Epithelial cell of esophagus (primary cell): ENCODE results near the gene SLC6A5.

Source experiments
- DNase-seq: peaks from one replicate; pipeline ENCODE4 v3.0.0; 2010; ENCODE audit warnings: low read depth
- H3K4me3 ChIP-seq: 2 replicates; pipeline ENCODE4 v1.5.1; 2011; ENCODE audit warnings: mild to moderate bottlenecking, low read length, control low read depth
- TF ChIP-seq, protein P1 (sequence below): IDR thresholded peaks from 2 replicates; pipeline ENCODE4 v1.5.1; 2011; ENCODE audit warnings: low read depth, mild to moderate bottlenecking, low read length, control low read depth, inconsistent platforms; ENCODE audit not compliant: insufficient read depth; ENCODE audit errors: missing control alignments

SLC6A5 gene

DNA sequence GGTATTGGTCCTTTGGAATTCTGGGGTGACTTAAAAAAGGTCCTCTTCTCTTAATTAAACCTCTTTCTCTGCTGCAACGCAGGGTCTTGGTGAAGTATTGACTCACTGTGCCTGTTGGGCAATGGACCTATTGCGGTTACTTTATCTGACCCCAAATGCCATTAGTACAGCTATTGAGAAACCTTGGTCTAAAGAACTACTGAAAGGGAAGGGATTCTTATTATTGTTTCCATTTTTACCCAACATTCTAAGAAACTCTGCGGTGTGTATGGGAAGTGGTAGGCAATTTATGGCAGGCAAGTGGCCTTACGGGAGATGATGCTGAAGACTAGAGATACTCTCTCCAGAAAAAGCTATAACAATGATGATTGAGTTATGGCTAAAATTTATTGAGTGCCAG is 12.5 kb downstream of the SLC6A5 start:
- DNase-seq, result peak; percentile 26
- TF ChIP-seq, protein P1, sequence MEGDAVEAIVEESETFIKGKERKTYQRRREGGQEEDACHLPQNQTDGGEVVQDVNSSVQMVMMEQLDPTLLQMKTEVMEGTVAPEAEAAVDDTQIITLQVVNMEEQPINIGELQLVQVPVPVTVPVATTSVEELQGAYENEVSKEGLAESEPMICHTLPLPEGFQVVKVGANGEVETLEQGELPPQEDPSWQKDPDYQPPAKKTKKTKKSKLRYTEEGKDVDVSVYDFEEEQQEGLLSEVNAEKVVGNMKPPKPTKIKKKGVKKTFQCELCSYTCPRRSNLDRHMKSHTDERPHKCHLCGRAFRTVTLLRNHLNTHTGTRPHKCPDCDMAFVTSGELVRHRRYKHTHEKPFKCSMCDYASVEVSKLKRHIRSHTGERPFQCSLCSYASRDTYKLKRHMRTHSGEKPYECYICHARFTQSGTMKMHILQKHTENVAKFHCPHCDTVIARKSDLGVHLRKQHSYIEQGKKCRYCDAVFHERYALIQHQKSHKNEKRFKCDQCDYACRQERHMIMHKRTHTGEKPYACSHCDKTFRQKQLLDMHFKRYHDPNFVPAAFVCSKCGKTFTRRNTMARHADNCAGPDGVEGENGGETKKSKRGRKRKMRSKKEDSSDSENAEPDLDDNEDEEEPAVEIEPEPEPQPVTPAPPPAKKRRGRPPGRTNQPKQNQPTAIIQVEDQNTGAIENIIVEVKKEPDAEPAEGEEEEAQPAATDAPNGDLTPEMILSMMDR, result no peak
- no peak overlapping the region for H3K4me3 ChIP-seq

DNA sequence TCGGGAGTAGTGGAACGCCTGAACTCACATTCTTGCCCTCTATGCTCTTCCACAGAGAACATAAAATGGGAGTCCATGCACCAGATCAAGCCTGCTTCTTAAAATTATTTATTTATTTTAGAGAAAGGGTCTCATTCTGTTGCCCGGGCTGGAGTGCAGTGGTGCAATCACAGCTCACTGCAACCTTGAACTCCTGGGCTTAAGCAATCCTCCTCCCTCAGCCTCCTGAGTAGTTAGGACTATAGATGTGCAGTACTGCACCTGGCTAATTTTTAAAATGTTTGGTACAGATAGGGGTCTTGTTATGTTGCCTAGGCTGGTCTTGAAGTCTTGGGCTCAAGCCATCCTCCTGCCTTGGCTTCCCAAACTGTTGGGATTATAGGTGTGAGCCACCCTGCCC is 13.0 kb downstream of the SLC6A5 start:
- no peak overlapping the region for H3K4me3 ChIP-seq
- TF ChIP-seq, protein P1, result no peak
- DNase-seq, result no peak

DNA sequence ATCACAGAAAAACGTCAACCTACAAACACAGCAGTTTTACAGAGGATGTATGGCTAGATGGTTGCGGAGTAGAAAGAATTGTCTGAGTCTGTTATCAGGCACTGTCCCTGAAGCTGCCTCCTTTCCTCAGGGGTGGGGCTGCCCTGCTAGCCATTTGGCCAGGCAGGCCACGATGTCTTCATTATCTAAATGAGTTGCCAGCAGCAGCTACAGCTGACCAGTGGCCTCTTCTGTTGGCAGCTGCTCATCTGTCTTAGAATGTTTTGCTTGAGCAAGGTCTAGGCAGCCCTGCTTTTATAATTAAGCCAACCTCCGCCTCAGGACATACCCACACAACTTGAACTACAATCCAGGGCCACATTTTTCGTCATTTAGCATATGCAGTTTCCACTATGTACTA is 17.5 kb downstream of the SLC6A5 start:
- DNase-seq, result no peak
- no peak overlapping the region for H3K4me3 ChIP-seq
- TF ChIP-seq, protein P1, result no peak

DNA sequence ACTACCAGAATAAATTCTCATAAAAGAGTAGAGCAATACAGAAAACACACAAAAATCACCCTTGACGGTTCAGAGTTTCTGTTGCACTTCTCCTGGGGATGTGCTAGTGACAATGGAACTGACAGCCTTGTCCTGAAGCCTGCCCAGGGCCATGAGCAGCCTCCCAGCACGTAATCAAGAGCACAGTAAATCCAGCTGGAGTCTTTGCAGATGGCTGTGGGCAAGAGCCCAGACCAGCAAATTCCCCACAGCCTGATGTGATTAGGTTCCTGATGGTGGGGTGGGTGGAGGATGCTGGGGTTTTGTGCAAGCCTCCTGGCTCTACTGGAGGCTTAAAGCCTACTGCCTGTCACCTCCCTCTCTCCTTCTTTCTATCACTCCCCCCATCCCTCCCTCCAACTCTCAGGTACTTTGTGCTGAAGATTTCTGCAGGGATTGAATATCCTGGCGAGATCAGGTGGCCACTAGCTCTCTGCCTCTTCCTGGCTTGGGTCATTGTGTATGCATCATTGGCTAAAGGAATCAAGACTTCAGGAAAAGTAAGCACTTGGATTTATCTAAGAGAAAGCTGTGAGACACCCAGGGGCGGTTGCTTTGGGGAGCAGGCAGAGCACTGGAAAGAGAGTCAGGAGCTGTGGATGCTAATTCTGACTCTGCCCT is 18.1 kb downstream of the SLC6A5 start:
- H3K4me3 ChIP-seq, result no peak overlapping the region
- TF ChIP-seq, protein P1, result no peak
- no peak for DNase-seq

DNA sequence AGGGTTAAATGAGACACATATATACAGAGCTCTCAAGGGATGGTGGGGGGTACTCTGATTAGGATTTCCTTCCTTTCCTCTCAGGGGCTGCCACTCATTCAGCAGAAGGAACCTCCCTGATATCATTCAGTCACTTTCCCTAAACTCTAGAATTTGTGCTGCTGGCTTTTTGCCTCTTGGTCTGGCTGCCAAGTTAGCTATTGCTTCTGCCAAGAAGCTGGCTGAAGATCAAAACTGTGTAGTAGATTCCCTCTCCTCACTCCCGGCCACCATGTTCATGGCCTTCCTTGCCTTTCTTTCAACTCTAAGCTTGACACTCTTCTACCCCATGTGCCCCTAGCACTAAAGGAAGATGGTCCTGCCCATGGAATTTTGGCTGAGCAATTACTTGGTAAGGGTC is 18.7 kb downstream of the SLC6A5 start:
- no peak overlapping the region for H3K4me3 ChIP-seq
- DNase-seq, result no peak
- TF ChIP-seq, protein P1, result no peak

DNA sequence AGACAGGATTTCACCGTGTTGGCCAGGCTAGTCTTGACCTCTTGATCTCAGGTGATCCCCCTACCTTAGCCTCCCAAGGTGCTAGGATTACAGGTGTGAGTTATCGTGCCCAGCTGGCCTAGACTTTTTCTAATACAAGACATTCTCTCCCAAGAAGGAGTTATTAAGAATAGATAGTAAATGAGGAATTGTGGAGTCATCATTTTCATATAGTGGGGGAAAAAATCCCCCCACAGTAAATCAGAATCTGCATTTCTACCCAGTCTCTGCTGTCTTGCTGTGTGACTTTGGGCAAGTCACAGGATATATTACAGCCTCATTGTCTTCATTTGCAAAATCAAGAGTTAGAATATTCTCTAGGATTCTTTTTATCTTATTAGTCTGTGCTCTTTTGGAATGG is 21.6 kb downstream of the SLC6A5 start:
- TF ChIP-seq, protein P1, result no peak
- H3K4me3 ChIP-seq, result no peak overlapping the region
- no peak for DNase-seq

DNA sequence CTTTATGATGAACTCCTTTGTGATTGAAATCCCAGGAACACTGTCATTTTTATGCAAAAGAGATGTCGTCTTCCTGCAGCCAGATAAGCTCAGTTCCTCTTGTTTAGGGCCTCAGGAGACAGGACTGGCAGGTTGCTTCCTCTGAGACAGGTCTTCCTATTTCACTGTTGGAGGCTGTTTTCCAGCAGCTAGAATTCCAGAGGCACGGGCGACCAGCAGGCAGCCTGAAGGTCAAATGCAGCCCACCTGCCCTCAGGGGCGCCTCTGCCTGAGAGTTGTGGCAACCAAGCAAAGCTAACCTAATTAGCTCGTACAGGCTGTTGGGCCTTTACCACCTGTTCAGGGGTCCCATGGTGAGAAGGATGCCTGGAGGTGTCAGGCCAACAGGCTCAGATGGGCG is 22.3 kb downstream of the SLC6A5 start:
- no peak overlapping the region for H3K4me3 ChIP-seq
- TF ChIP-seq, protein P1, result no peak
- DNase-seq, result no peak
